Activated CD4-positive, alpha-beta T cell treated with anti-CD3 and anti-CD28 coated beads, Interleukin-2, amount 50 U/mL, for 1 hour (primary cell): Measurements from ENCODE around the gene CTSD.

Experiments used
- DNase-seq: peaks from one replicate; pipeline ENCODE4 v3.0.0-alpha.2; 2020

CTSD gene

GRCh38 chr11:1719781-1720180, 43.9 kb downstream of the CTSD start:
- no peak for DNase-seq

- no peak for DNase-seq
Observed at GRCh38 chr11:1718326-1718725, 45.4 kb downstream of the CTSD start.

GRCh38 chr11:1717745-1718144, 46.0 kb downstream of the CTSD start:
- DNase-seq, result no peak

- DNase-seq, result no peak
Observed at GRCh38 chr11:1714908-1715885, 48.5 kb downstream of the CTSD start.

- DNase-seq, result no peak
Observed at GRCh38 chr11:1708716-1709115, 55.0 kb downstream of the CTSD start.

GRCh38 chr11:1707751-1708150, 56.0 kb downstream of the CTSD start:
- DNase-seq, result no peak

GRCh38 chr11:1706634-1707400, 56.9 kb downstream of the CTSD start:
- DNase-seq, result no peak

GRCh38 chr11:1705126-1706052, 58.3 kb downstream of the CTSD start:
- DNase-seq, result no peak

GRCh38 chr11:1703146-1703545, 60.6 kb downstream of the CTSD start:
- DNase-seq, result no peak
